ENCODE results near the gene PHGDH. TPM values are rescaled to one million over a fixed set of nuclear protein-coding genes. Genes with fewer than 3 reads are reported as not detected.

Gene PHGDH
- total RNA-seq, result 81.4 and 131 TPM in 2 replicates

DNA sequence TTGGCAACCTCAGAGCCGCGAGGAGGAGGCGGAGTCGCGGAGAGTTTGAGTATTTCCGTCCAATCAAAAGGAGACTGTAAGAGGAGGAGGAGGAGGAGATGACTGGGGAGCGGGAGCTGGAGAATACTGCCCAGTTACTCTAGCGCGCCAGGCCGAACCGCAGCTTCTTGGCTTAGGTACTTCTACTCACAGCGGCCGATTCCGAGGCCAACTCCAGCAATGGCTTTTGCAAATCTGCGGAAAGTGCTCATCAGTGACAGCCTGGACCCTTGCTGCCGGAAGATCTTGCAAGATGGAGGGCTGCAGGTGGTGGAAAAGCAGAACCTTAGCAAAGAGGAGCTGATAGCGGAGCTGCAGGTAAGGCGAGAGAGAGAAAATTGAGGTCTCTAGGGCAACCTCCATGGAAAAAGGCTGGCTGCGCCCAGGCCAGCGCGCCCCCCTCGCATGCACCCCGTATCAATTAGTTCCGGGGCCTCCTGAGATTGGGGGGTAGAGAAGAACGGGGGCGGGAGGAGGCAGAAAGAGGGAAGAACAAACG, at the start of gene PHGDH:
TSS of gene PHGDH (plus strand) at position 131 of the 538 bp plus-strand sequence. CDS start at position 220, 89 bp downstream.

DNA sequence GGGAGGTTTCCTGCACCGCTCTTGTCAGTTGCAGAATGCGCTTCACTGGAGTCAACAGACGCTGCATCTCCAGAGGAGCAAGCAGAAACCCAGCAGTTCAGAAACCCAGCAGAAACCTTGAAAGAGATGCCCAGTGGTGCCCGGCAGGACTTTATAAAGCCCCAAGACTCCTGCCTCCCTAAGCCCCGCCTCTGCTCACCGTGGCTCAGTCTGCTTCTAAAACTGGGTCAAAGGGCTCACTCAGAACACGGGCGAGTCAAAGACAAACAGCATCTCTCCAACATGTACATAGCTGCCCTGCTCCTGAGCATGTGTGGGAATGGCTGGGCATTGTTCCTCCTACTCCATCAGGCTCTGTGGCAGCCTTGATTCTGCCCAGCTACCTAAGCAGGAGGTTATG, 57.0 kb downstream of the PHGDH start, which contains the start of gene HMGCS2:
TSS of gene HMGCS2 (minus strand) at position 128 of the 400 bp plus-strand sequence. CDS start at position 67, 61 bp downstream.

Other genes starting within 250 kb of the PHGDH start
- not detected in 2 replicates for gene HSD3B1, start 204.7 kb upstream of the PHGDH start, total RNA-seq
- 7.4 and 11.7 TPM in 2 replicates for gene ZNF697, start 63.7 kb upstream of the PHGDH start, total RNA-seq
- not detected in 2 replicates for gene HMGCS2, start 57.0 kb downstream of the PHGDH start, total RNA-seq
- gene REG4, start 99.5 kb downstream of the PHGDH start, total RNA-seq, result not detected in 2 replicates
- not detected in 2 replicates for gene ADAM30, start 184.6 kb downstream of the PHGDH start, total RNA-seq

All from hair follicle dermal papilla cell (primary cell).